ENCODE data around the gene MED8.

MED8 gene

GRCh38 chr1:43389326-43390313 lies at the start of gene MED8, which contains the start of gene SZT2:
MED8 (minus strand) TSS chr1:43389800; CDS start chr1:43389764, 36 bp downstream.
SZT2 (plus strand) TSS chr1:43389899; CDS start chr1:43389969, 70 bp downstream.
- DNase-seq = peak; percentile 97

DNA sequence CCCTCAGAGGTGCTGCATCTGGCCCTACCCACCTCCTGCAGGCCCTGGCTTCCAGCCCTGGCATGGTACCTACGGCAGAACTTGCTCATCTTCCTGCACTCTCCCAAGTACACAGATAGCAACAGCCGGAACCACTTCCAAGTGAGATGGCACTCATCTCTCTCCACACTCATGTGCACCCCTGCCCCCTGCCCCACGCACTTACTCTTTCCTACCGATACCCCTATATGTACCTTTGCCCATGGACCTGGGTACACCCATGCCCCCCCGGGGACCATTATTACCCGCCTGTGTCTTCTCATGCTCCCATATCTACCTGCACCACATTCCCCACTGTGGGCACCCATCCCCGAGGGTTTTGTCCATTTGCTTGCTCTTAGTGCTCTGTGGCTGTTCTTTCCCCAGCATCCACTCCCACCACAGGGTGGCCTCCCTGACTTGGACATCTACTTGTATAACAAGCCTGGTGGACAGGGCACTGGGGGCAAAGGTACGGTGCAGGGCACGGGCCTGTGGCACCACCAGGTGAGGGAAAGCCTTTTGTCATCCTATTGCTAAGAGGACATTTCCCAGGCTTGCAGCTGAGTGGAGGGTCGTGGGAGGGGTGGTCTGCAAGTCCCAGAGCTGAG lies 49.5 kb upstream of the MED8 start:
- DNase-seq = no peak

GRCh38 chr1:43438576-43438952 lies 49.0 kb upstream of the MED8 start:
- DNase-seq = no peak

GRCh38 chr1:43438006-43438405 lies 48.4 kb upstream of the MED8 start:
- DNase-seq = no peak

DNA sequence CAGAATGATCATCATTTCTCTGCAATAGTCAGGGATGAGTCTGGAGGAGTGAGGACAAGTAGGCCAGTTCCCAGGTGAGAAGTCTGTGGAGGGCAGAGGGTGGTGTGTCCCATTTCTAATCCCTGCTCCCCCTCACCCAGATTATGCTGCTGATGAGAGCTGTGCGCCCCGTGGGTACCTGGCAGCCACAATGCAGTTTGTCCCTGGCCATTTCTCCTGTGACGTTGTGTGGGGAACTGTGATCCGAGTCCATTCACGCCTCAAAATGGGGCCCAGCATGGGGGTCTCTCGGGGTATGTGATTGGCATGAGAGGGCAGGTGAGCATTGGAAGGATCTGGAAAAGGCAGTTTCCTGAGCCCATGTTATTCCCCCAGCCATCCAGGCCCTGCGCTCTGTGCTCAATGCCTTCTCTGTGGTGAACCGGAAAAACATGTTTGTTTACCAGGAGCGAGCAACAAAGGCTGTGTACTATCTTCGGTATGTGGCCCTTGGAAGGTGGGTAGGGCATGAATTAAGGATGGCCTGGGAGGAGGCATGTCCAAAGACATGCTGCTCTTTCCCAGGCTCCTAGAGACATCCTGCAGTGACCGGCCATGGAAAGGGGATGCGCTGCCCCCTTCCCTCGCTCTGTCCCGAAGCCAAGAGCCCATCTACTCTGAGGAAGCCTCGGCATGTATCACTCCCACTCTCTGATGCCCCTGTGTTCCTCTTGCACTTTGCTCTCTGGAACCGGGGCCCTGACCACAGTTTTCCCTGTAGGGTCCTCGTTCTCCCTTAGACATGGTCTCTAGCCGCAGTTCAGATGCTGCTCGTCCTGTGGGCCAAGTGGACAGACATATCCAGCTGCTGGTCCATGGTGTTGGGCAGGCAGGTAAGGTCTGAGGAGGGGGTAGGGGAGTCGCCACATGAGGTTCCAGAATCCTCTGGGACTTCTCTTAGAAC lies 47.7 kb upstream of the MED8 start:
- no peak for DNase-seq

DNA sequence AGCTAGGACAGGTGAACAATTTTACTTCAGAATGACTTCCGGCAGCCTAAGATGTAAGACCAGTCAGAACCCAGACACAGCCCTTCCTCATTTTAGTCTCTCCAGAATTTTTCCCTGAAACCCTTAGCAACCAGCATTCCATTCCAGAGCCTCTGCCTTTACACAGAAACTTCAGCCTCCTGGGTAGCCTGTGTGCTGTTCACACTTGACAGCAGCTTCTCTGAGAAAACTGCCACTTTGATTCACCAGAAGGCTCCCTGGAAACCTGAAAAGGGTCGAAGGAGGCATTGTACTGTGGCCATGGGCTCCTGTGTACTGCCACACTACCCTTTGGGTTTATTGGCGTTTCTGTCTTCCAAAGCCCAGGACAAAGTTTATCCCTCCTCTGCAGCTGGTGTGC lies 46.8 kb upstream of the MED8 start:
- DNase-seq = no peak

DNA sequence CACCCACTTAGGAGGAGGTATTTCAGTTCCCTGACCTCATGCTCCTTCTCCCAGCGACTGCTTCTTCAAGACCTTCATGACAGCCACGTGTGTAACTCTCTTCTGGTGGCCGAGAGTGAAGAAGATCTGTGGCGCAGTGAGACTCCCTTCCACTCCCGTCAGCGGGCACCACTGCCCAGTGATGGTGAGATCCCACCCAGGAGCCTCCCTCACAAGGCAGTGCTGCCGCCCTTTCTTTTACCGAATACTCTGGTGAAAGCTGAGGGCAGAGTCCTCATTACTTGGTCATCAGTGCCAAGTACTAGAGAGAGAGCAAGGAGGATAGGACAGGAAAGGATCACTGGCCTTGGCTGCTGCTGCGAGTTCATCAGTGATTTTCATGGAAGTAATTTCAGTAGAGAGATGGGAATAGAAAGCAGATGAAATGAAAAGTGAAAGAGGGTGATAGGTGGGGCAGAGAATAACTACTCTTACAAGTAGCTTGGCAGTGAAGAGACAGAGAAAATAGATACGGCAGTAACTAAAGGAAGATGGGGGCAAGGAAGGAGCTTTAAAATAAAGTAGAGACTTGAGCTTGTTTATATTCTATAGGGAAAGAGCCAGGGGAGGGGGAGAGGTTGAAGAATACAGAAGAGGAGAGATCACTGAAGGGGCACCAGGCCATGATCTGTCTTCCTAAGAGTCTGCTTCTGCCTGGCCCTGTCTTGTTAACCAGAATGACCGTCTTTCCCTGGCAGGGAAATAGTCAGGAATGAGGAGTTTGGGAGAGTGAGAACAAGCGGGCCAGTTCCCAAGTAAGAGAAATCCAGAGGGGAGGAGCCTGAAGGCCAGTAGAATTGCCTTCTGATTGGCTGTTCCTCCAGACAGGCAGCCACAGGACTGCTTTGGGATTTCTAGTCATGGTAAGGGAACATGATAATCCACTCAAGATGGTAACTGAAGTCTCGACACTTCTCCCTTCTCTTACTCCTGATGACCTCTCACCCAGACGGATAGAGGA lies 45.8 kb upstream of the MED8 start:
- DNase-seq = no peak

DNA sequence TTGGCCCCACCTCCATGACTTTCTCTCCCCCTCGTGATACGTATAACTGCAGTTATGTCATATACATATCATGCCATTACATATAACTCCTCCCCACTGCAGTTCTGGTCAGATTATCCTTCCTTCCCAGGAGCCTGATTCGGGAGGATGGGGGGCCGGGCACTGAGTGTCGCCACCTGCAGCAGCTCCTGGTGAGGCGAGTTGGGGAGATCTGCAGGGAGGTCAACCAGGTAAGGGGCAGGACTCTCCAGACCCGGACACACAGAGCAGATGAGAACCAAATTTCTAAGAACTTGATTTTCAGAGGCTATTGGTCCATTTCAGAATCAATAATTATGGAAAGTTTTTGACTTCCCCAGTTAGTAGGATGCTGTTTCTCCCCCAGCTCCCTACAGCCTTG lies 44.7 kb upstream of the MED8 start:
- no peak for DNase-seq

DNA sequence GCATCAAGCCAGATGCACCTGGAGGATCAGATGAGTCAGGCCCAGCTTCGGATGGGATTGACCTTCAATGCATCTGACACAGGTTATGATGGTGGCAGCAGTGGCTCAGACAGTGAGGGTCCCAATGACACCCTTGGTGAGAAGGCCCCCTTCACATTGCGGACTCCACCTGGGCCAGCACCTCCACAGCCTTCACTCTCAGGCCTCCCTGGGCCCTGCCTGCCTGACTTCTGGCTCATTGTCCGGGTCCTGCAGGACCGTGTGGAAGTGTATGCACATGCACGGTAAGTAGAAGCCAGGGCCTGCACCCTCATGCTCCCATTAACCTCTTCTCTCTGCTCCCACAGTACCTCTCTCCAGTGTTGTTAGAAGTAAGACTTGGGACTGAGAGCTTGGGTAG lies 43.3 kb upstream of the MED8 start:
- DNase-seq = no peak

GRCh38 chr1:43432171-43432860 lies 42.7 kb upstream of the MED8 start:
- no peak for DNase-seq

DNA sequence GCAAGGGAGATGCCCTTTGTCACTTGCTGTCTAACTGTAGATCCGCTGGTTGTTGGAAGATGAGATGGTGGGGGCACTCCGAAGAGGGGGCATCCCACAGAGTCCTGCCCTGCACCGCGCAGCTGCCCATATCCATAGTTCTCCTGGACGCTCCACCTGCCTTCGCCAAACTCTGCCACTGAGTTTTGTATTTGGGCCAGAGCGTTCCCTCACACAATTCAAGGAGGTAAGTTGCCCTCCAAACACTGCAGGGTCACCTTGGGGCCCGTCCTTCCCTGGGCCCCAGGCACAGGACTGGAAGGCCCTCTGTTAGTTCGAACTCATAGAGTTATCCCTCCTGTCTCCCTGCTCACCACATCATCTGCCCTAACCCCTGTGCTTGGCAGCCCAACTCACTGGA lies 42.1 kb upstream of the MED8 start:
- DNase-seq = no peak

DNA sequence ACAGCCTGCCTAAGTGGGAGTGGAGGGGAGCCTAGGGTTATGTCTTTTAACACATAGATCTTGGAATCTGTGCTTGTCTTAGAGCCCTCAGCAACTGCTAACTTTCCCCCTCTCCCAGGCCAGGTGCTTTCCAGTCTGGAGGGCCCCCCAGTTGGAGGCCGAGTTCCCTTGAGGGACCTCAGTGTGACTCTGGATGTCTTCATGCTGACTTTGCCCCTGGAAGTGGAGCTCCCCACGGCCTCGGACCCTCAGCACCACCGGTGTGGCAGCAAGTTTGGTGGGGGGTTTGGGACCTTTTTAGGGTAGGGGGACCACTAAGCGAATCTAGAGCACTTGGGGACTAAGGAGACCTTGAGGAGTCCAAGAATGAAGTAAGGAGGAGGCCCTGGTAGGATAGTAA lies 41.2 kb upstream of the MED8 start:
- DNase-seq = no peak

GRCh38 chr1:43427941-43428340 lies 38.3 kb upstream of the MED8 start:
- DNase-seq = no peak

DNA sequence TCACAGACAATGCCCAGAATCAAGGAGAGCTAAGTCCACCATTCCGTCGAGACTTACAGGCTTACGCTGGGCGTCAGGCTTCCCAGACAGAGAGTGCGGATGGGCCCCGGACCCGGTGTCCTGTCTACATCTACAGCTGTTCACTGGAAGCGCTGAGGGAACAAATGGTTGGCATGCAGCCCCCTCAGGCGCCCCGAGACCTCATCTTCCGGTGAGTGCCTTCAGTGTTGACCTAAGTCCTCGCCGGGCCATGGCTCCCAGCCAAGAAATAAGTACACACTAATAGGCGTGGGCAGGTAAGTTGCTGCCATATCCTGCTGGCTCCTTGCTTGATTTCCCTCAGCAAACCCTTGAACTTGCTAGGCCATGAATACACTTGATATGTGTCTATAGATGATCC lies 37.9 kb upstream of the MED8 start:
- no peak for DNase-seq

GRCh38 chr1:43426221-43426620 lies 36.6 kb upstream of the MED8 start:
- DNase-seq = no peak

GRCh38 chr1:43425045-43425444 lies 35.4 kb upstream of the MED8 start:
- no peak for DNase-seq

GRCh38 chr1:43423672-43424550 lies 34.3 kb upstream of the MED8 start:
- DNase-seq = peak; percentile 16

- no peak for DNase-seq
Measured at GRCh38 chr1:43422995-43423671, 33.5 kb upstream of the MED8 start.

- no peak for DNase-seq
Measured at GRCh38 chr1:43421976-43422750, 32.6 kb upstream of the MED8 start.
